ENCODE data around the gene TULP4.
"Not testable (repeated sequence)": the region's sequence is repeated elsewhere in the genome, so short reads cannot be mapped to it uniquely, and the experiment has no call there.

TULP4 gene

DNA sequence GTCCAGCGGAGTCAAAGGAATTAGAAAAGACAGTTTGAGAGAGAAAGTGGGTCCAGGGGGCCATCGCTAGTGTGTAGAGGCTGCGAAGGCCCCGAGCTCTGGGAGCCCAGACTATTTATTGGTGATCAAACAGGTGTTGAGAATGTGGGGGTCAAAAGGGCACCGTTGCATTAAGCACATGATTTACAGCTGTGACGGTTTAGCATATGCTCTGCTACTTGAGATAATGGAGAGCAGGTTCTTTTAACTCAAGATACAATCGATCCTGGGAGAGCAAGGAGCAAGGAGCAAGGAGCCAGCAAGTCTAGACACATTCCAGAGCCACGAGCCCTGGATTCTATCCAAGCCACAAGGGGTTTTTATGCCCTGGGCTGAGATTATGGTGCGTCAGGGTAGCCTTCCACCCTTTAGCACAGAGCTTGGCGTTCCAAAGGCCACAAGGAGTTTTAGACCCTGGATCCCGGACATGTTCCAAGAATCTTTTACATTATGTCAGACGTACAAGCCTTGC, 93.1 kb downstream of the TULP4 start:
- H3K27me3 ChIP-seq (ENCODE audit: control insufficient read depth, insufficient read depth, low read length); H3K36me3 ChIP-seq (ENCODE audit: control insufficient read depth, insufficient read depth, low read length); H3K9me3 ChIP-seq (ENCODE audit: control insufficient read depth, insufficient read depth, low read length); H3K4me3 ChIP-seq (ENCODE audit: low read depth, low read length); H3K9ac ChIP-seq (ENCODE audit: low read depth, low read length); H3K4me1 ChIP-seq (ENCODE audit: control insufficient read depth, insufficient read depth, low read length): not testable (repeated sequence)

DNA sequence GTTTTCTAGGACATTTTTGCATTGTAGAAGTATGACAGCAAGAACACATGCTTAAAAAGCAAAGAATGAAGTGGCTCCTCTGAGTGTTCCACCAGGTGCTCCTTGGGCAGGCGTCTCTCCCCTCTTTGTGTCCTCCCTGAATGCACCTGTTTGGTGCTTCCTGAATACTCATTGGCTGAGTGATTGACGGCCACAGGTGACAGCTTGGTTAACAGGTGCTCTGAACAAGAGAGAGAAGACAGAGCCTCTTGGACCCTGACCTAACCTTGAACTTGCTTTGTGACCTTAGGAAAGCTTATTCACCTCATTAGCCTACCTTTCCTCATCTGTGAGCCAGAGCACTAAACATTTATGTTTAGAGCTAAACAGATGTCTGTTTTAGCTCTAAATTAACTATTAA, 93.7 kb downstream of the TULP4 start:
- H3K27me3 ChIP-seq (ENCODE audit: control insufficient read depth, insufficient read depth, low read length) = no peaks in the 10 kb centered on the region
- no peaks in the 10 kb centered on the region for H3K4me1 ChIP-seq (ENCODE audit: control insufficient read depth, insufficient read depth, low read length)
- no peaks in the 10 kb centered on the region for H3K36me3 ChIP-seq (ENCODE audit: control insufficient read depth, insufficient read depth, low read length)
- H3K9ac ChIP-seq (ENCODE audit: low read depth, low read length) = no peak overlapping the region
- H3K9me3 ChIP-seq (ENCODE audit: control insufficient read depth, insufficient read depth, low read length) = no peaks in the 10 kb centered on the region
- no peak overlapping the region for H3K4me3 ChIP-seq (ENCODE audit: low read depth, low read length)

DNA sequence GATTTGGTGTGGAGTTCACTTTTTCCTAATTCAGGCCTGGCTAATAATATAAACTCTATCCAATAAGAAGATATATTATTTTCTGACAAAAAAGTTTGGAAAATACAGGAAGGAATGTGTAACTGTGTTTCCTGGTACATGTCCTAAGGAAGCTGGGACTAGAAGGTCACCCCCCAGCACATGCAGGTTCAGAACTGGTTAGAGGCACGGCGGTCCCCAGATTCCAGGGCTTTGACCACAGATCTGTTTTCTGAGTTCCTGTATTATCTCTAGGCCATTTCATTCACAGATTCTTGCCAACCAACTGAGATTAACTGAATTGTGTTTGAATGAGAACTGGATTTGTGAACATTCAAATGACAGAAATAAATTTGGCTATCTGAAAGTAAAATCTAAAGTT, 94.5 kb downstream of the TULP4 start:
- Histone ChIP-seq H3K27me3 (ENCODE audit: control insufficient read depth, insufficient read depth, low read length) (no peaks in the 10 kb centered on the region), H3K9ac (ENCODE audit: low read depth, low read length) (no peak overlapping the region), H3K4me3 (ENCODE audit: low read depth, low read length) (no peak overlapping the region), H3K9me3 (ENCODE audit: control insufficient read depth, insufficient read depth, low read length) (no peaks in the 10 kb centered on the region), H3K36me3 (ENCODE audit: control insufficient read depth, insufficient read depth, low read length) (no peaks in the 10 kb centered on the region), H3K4me1 (ENCODE audit: control insufficient read depth, insufficient read depth, low read length) (no peaks in the 10 kb centered on the region)

DNA sequence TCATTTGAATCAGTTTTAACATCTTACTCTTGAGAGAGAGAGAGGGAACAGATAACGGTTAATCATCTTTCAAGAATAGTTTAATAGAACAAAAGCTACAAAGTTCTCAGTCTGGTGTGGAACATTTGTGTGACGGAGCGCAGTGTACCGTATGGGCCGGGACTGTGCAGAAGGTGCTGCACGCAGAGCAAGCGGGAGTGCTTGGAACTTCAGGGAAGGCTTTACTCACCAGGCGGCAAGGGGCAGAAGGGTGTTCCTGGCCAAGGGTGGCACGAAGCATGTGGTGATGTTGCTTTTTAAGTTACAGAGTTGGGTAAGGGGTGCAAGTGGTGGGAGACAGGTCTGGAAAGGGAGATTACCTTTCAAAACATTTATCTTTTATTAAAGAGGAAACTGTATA, 95.7 kb downstream of the TULP4 start:
- Histone ChIP-seq H3K4me3 (ENCODE audit: low read depth, low read length) (no peak overlapping the region), H3K4me1 (ENCODE audit: control insufficient read depth, insufficient read depth, low read length) (peaks cover 2% of the 10 kb centered on the region), H3K27me3 (ENCODE audit: control insufficient read depth, insufficient read depth, low read length) (no peaks in the 10 kb centered on the region), H3K36me3 (ENCODE audit: control insufficient read depth, insufficient read depth, low read length) (peaks cover 2% of the 10 kb centered on the region), H3K9me3 (ENCODE audit: control insufficient read depth, insufficient read depth, low read length) (no peaks in the 10 kb centered on the region), H3K9ac (ENCODE audit: low read depth, low read length) (no peak overlapping the region)

- Histone ChIP-seq H3K9me3 (ENCODE audit: control insufficient read depth, insufficient read depth, low read length) (no peaks in the 10 kb centered on the region), H3K4me3 (ENCODE audit: low read depth, low read length) (no peak overlapping the region), H3K9ac (ENCODE audit: low read depth, low read length) (no peak overlapping the region), H3K36me3 (ENCODE audit: control insufficient read depth, insufficient read depth, low read length) (peaks cover 2% of the 10 kb centered on the region), H3K4me1 (ENCODE audit: control insufficient read depth, insufficient read depth, low read length) (peaks cover 2% of the 10 kb centered on the region), H3K27me3 (ENCODE audit: control insufficient read depth, insufficient read depth, low read length) (no peaks in the 10 kb centered on the region)
Observed at GRCh38 chr6:158408552-158409130, 96.4 kb downstream of the TULP4 start.

GRCh38 chr6:158409451-158409850, 97.2 kb downstream of the TULP4 start:
- H3K36me3 ChIP-seq (ENCODE audit: control insufficient read depth, insufficient read depth, low read length) = peaks cover 6% of the 10 kb centered on the region
- no peak overlapping the region for H3K4me3 ChIP-seq (ENCODE audit: low read depth, low read length)
- no peaks in the 10 kb centered on the region for H3K9me3 ChIP-seq (ENCODE audit: control insufficient read depth, insufficient read depth, low read length)
- H3K27me3 ChIP-seq (ENCODE audit: control insufficient read depth, insufficient read depth, low read length) = no peaks in the 10 kb centered on the region
- H3K4me1 ChIP-seq (ENCODE audit: control insufficient read depth, insufficient read depth, low read length) = peaks cover 2% of the 10 kb centered on the region
- no peak overlapping the region for H3K9ac ChIP-seq (ENCODE audit: low read depth, low read length)

GRCh38 chr6:158410784-158411183, 98.5 kb downstream of the TULP4 start:
- no peaks in the 10 kb centered on the region for H3K9me3 ChIP-seq (ENCODE audit: control insufficient read depth, insufficient read depth, low read length)
- H3K4me3 ChIP-seq (ENCODE audit: low read depth, low read length) = no peak overlapping the region
- H3K36me3 ChIP-seq (ENCODE audit: control insufficient read depth, insufficient read depth, low read length) = peaks cover 9% of the 10 kb centered on the region
- no peak overlapping the region for H3K9ac ChIP-seq (ENCODE audit: low read depth, low read length)
- H3K27me3 ChIP-seq (ENCODE audit: control insufficient read depth, insufficient read depth, low read length) = no peaks in the 10 kb centered on the region
- peaks cover 2% of the 10 kb centered on the region for H3K4me1 ChIP-seq (ENCODE audit: control insufficient read depth, insufficient read depth, low read length)

GRCh38 chr6:158411998-158412397, 99.7 kb downstream of the TULP4 start:
- peaks cover 14% of the 10 kb centered on the region for H3K36me3 ChIP-seq (ENCODE audit: control insufficient read depth, insufficient read depth, low read length)

DNA sequence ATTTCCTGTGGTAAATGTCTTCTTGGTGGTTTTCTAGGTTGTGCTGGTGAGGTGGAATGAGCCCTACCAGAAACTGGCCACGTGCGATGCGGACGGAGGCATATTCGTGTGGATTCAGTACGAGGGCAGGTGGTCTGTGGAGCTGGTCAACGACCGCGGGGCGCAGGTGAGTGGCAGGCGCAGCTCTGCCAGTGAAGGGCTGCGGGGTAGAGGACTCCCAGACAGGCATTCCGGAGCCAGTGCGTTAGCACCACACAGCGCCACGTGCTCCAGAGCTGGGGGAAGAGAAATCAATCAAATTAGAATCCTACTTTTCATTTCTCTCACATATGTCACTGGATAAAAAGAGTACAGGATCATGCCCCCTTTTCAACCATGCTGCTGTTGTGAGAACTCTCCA, 100.8 kb downstream of the TULP4 start:
- H3K9me3 ChIP-seq (ENCODE audit: control insufficient read depth, insufficient read depth, low read length) = no peaks in the 10 kb centered on the region
- no peak overlapping the region for H3K4me3 ChIP-seq (ENCODE audit: low read depth, low read length)
- H3K27me3 ChIP-seq (ENCODE audit: control insufficient read depth, insufficient read depth, low read length) = no peaks in the 10 kb centered on the region
- peaks cover 2% of the 10 kb centered on the region for H3K4me1 ChIP-seq (ENCODE audit: control insufficient read depth, insufficient read depth, low read length)
- H3K9ac ChIP-seq (ENCODE audit: low read depth, low read length) = no peak overlapping the region
- peaks cover 18% of the 10 kb centered on the region for H3K36me3 ChIP-seq (ENCODE audit: control insufficient read depth, insufficient read depth, low read length)

More at GRCh38 chr6:158411998-158412397, 99.7 kb downstream of the TULP4 start:
- Histone ChIP-seq H3K27me3 (ENCODE audit: control insufficient read depth, insufficient read depth, low read length) (no peaks in the 10 kb centered on the region), H3K4me1 (ENCODE audit: control insufficient read depth, insufficient read depth, low read length) (peaks cover 2% of the 10 kb centered on the region), H3K9ac (ENCODE audit: low read depth, low read length) (no peak overlapping the region), H3K4me3 (ENCODE audit: low read depth, low read length) (no peak overlapping the region), H3K9me3 (ENCODE audit: control insufficient read depth, insufficient read depth, low read length) (no peaks in the 10 kb centered on the region)

DNA sequence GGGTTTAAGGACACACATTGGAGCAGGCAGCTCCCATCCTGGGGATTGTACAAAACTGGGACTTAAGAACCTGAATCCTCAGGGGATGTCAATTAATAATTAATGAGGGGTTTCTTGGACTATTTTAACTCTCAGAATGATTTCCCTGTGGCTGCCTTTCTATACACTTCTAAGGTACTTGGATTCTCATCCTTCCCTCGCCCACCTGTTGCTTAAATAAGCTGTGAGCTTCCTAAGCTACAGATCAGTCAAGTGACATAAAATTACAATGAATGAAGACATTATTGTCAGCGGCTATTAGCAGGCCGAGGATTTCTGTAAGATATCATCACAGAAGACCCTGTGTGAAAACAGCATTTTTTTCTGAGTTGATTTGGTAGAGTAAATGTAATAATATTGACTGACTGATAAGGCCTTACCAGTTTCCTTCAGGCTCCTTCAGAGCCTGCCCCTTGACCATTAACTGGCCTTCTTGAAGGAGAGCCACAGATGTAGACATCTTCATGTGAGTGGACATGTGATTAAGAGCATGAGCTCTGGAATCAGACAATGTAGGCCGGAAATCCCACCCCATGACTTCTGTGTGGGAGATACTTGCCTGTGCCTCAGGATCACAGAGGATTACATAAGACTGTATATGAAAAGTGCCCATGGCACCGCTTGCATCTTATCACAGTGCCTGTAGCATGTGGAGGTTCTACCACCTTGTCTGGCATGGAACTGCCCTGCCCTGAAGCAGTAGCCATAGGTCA, 101.7 kb downstream of the TULP4 start:
- Histone ChIP-seq H3K4me3 (ENCODE audit: low read depth, low read length) (no peak overlapping the region), H3K27me3 (ENCODE audit: control insufficient read depth, insufficient read depth, low read length) (no peaks in the 10 kb centered on the region), H3K9ac (ENCODE audit: low read depth, low read length) (no peak overlapping the region), H3K9me3 (ENCODE audit: control insufficient read depth, insufficient read depth, low read length) (no peaks in the 10 kb centered on the region), H3K4me1 (ENCODE audit: control insufficient read depth, insufficient read depth, low read length) (peaks cover 2% of the 10 kb centered on the region), H3K36me3 (ENCODE audit: control insufficient read depth, insufficient read depth, low read length) (peaks cover 18% of the 10 kb centered on the region)

DNA sequence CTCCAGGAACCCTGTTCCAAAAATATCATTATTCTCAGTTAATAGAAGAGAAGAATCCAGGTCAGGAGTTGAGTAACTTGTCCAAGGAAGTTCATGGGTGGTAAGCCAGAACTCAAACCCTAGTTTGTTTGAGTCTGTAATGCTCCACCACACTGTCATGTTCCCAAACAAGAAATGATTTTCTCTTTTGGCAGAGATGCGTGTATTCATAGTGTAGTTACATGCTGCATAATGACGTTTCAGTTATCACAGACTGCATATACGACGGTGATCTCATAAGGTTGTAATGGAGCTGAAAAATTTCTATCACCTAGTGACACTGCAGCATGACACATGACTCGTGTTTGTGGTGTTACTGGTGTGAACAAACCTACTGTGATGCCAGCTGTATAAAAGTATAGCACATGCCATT, 102.6 kb downstream of the TULP4 start:
- Histone ChIP-seq H3K4me3 (ENCODE audit: low read depth, low read length) (no peak overlapping the region), H3K9me3 (ENCODE audit: control insufficient read depth, insufficient read depth, low read length) (no peaks in the 10 kb centered on the region), H3K27me3 (ENCODE audit: control insufficient read depth, insufficient read depth, low read length) (no peaks in the 10 kb centered on the region), H3K4me1 (ENCODE audit: control insufficient read depth, insufficient read depth, low read length) (peaks cover 2% of the 10 kb centered on the region), H3K9ac (ENCODE audit: low read depth, low read length) (no peak overlapping the region), H3K36me3 (ENCODE audit: control insufficient read depth, insufficient read depth, low read length) (peaks cover 18% of the 10 kb centered on the region)

DNA sequence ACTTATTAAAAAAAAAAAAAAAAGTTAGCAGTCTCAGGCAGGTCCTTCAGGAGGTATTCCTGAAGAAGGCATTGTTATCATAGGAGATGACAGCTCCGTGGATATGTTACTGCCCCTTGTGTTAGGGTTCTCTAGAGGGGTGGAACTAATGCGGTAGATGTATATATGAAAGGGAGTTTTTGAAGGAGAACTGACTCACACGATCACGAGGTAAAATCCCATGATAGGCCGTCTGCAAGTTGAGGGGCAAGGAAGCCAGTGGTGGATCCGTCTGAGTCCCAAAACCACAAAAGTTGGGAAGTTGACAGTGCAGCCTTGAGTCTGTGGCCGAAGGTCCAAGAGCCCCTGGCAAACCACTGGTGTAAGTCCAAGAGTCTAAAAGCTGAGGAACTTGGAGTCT, 103.4 kb downstream of the TULP4 start:
- H3K4me1 ChIP-seq (ENCODE audit: control insufficient read depth, insufficient read depth, low read length) = peaks cover 2% of the 10 kb centered on the region
- H3K36me3 ChIP-seq (ENCODE audit: control insufficient read depth, insufficient read depth, low read length) = peaks cover 18% of the 10 kb centered on the region
- no peaks in the 10 kb centered on the region for H3K9me3 ChIP-seq (ENCODE audit: control insufficient read depth, insufficient read depth, low read length)
- H3K27me3 ChIP-seq (ENCODE audit: control insufficient read depth, insufficient read depth, low read length) = no peaks in the 10 kb centered on the region
- no peak overlapping the region for H3K4me3 ChIP-seq (ENCODE audit: low read depth, low read length)
- no peak overlapping the region for H3K9ac ChIP-seq (ENCODE audit: low read depth, low read length)
